ENCODE measurements around the gene SPATA16. TPM values are rescaled to one million over a fixed set of nuclear protein-coding genes. Genes with fewer than 3 reads are reported as not detected.

SPATA16 gene
- total and polyA plus RNA-seq, 11 donors = not detected

- no peak for ATAC-seq
Measured at GRCh38 chr3:172855037-172855436, 286.0 kb downstream of the SPATA16 start.

DNA sequence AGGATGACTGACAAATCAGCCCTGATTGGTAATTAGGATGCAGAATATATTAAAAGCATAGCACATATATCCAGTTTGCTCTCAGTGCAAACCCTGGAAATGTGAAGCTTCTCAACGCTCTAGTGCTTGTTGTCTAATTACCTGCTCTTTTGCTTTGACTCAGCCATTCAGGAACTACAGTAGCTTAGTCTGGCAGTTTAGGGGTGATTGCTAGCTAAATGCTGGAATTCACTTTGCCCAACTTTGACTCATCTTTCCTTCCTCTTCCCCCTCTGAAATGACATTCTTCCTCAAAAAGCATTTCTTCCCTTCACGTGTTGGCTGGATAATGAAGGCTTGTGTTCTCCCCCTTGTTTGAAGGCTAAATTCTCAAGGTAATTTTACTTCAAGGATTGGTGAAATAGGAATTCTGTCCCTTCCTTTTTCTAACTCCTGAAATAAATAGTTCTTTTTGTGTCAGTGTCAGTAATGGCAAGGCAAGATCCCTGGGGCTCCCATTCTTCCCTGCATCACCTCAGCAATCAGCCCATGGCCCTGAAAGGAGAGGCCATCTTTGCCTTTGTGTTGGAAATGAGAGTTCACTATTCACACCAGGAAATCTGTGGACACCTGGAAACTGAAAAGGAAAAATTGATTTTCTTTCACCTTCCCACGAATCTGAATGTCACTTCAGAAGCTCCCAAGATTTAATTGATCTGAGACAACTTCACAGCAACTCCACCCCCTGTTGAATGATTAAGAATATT, 286.9 kb downstream of the SPATA16 start:
- Histone ChIP-seq H3K27me3 (no peaks in the 10 kb centered on the region), H3K27ac (no peak overlapping the region), H3K4me1 (peaks cover 0 to 24% (median 14%) of the 10 kb centered on the region in 12 donors), H3K4me3 (no peak overlapping the region), H3K9me3 (no peaks in the 10 kb centered on the region), H3K36me3 (no peaks in the 10 kb centered on the region)
- intact Hi-C loops (cut with DNase I) = loop anchor here in 1 of 10 donors (10.0 kb wide), 1 partner anchor 191 kb away; no protein-coding TSS in a partner anchor
- no peak for TF ChIP-seq POLR2A (IDR thresholded peaks at IDR 0.05)
- TF ChIP-seq, protein P1, sequence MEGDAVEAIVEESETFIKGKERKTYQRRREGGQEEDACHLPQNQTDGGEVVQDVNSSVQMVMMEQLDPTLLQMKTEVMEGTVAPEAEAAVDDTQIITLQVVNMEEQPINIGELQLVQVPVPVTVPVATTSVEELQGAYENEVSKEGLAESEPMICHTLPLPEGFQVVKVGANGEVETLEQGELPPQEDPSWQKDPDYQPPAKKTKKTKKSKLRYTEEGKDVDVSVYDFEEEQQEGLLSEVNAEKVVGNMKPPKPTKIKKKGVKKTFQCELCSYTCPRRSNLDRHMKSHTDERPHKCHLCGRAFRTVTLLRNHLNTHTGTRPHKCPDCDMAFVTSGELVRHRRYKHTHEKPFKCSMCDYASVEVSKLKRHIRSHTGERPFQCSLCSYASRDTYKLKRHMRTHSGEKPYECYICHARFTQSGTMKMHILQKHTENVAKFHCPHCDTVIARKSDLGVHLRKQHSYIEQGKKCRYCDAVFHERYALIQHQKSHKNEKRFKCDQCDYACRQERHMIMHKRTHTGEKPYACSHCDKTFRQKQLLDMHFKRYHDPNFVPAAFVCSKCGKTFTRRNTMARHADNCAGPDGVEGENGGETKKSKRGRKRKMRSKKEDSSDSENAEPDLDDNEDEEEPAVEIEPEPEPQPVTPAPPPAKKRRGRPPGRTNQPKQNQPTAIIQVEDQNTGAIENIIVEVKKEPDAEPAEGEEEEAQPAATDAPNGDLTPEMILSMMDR (IDR thresholded peaks at IDR 0.05) = no peak
- DNase-seq (no peak), ATAC-seq (no peak)
- 80 to 83% (median 81%) methylated on average over 3 of the region's 3 CpGs for WGBS, 4 donors

More at GRCh38 chr3:172855037-172855436, 286.0 kb downstream of the SPATA16 start:
- Histone ChIP-seq H3K4me3 (no peak overlapping the region), H3K27ac (no peak overlapping the region), H3K4me1 (peaks cover 0 to 24% (median 14%) of the 10 kb centered on the region in 12 donors), H3K36me3 (no peaks in the 10 kb centered on the region), H3K9me3 (no peaks in the 10 kb centered on the region), H3K27me3 (no peaks in the 10 kb centered on the region)
- no peak for DNase-seq
- no peak for TF ChIP-seq POLR2A (IDR thresholded peaks at IDR 0.05)
- TF ChIP-seq, protein P1 (IDR thresholded peaks at IDR 0.05) = no peak
- intact Hi-C loops (cut with DNase I) = loop anchor here in 1 of 10 donors (10.0 kb wide), 1 partner anchor 190 kb away; no protein-coding TSS in a partner anchor

DNA sequence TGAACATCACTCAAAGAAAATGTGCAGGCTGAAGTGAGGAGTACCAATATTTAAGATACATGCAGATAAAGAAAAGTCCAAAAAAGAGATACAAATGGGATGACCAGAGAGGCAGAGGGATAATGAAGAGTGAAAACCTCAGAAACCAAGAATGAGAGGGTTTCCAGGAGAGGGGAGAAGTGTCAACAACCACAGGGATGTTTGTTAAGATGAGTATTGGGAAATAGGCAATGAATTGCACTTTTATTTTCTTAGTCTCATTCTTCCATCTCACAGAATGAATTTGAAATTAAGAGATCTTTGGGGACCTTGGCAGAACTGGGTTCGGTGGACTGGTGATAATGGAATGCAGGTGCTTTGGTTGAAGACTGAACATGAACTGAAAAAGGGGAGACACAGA, 288.0 kb downstream of the SPATA16 start:
- 88 to 95% (median 91%) methylated on average over 1 of the region's 1 CpG for WGBS, 4 donors

GRCh38 chr3:172848910-172849309, 292.1 kb downstream of the SPATA16 start:
- H3K4me1 ChIP-seq = peaks cover 0 to 3% (median 0%) of the 10 kb centered on the region in 12 donors
- WGBS, 4 donors = 36 to 56% (median 45%) methylated on average over 1 of the region's 1 CpG
- H3K36me3 ChIP-seq = no peaks in the 10 kb centered on the region
- no peak overlapping the region for H3K27ac ChIP-seq
- no peaks in the 10 kb centered on the region for H3K9me3 ChIP-seq
- TF ChIP-seq POLR2A (IDR thresholded peaks at IDR 0.05) = no peak
- TF ChIP-seq, protein P1 (IDR thresholded peaks at IDR 0.05) = no peak
- no peak for DNase-seq
- no peak overlapping the region for H3K4me3 ChIP-seq
- ATAC-seq = no peak
- intact Hi-C loops (cut with DNase I) = no loop called here
- H3K27me3 ChIP-seq = no peaks in the 10 kb centered on the region

More for the DNA sequence above, 288.0 kb downstream of the SPATA16 start:
- intact Hi-C loops (cut with DNase I) = loop anchor here in 1 of 10 donors (10.0 kb wide), 1 partner anchor 192 kb away; no protein-coding TSS in a partner anchor
- no peak overlapping the region for H3K27ac ChIP-seq
- H3K4me1 ChIP-seq = peaks cover 0 to 20% (median 13%) of the 10 kb centered on the region in 12 donors
- H3K36me3 ChIP-seq = no peaks in the 10 kb centered on the region
- no peaks in the 10 kb centered on the region for H3K27me3 ChIP-seq
- no peak overlapping the region for H3K4me3 ChIP-seq
- no peak for DNase-seq
- no peak for ATAC-seq
- TF ChIP-seq POLR2A (IDR thresholded peaks at IDR 0.05) = no peak
- TF ChIP-seq, protein P1 (IDR thresholded peaks at IDR 0.05) = no peak
- no peaks in the 10 kb centered on the region for H3K9me3 ChIP-seq
